ENCODE data around the gene CPHXL.
A peak's percentile ranks its signal among the peaks of the same experiment; 100 is the strongest.

The CPHXL gene

DNA sequence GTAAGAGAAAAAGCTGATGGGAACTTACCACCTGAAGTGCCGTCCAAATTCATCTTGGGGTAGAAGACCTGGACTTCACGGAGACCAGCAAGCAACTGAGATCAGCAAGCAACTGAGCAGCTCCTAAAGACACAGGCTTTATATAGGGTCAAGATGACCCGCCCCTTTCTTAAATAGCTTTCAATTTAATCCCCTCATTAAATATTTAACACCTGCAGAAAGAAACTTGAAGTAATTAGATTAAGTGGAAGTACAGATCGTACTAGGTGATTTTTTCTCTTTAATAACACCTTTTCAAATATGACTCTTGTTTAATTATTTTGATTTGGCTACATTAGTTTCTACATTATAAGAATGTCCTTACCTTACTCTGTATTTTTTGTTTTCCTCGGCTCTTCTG is at the start of gene CPHXL:
CPHXL (minus strand) TSS at position 101 of the 400 bp plus-strand sequence; CDS start at position 53, 48 bp downstream.
- DNase-seq, result no peak

GRCh38 chr16:75774197-75774596 is 47.9 kb upstream of the CPHXL start:
- DNase-seq, result no peak

DNA sequence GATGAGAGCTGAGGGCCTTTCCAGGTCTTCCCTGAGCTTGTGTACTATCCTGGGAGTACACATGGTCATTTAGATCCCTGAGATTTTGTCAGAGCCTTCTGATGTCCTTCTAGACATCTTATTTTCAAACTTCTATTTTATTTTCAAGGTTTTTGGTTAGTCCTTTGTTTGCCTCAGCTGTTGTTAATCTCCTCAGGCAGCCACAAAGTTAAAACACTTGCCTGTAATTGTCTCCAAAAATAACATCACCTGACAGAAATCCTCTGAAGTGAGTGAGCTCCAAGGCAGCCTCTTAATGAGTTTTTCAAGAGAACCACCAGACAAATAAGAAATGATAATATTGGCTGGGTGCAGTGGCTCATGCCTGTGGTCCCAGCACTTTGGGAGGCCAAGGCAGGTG is 43.8 kb upstream of the CPHXL start:
- DNase-seq, result no peak

- peak; percentile 49 for DNase-seq
Observed at GRCh38 chr16:75764154-75764768, 38.0 kb upstream of the CPHXL start.

DNA sequence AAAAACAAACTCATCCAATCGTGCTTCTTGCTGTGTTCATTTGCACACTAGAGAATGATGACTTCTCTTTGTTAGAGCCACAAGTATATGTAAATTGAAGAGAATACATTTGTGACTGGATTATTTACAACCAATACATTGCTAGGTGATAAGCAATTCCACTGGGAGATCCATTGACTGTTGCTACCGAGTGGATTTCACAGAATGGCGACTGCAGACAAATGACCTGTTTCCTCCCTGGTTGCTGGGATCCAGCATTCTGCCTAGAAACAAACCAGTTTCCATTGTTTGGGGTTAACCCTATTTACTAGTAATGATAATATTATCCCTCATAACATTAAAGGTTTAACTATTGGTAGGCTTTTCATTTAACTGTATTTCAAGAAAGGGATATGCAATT is 36.9 kb upstream of the CPHXL start:
- DNase-seq, result no peak

- no peak for DNase-seq
Observed at GRCh38 chr16:75762746-75763145, 36.5 kb upstream of the CPHXL start.

DNA sequence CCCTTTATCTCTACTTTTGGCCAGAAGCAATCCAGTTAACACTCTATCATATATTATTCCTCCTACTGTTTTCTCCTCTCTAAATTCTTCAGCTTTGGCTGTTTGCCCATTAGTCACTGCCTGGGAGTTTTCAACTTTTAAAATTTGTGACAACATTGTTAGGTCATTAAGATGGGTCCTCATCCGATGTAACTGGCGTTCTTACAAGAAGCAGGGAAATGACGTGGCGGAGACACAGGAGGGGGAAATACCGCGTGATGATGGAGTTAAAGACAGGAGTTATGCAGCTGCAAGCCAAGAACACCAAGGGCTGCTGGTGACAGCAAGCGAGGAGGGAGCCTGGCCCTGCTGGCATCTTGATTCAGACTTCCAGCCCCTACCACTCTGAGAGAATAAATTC is 34.8 kb upstream of the CPHXL start:
- no peak for DNase-seq

DNA sequence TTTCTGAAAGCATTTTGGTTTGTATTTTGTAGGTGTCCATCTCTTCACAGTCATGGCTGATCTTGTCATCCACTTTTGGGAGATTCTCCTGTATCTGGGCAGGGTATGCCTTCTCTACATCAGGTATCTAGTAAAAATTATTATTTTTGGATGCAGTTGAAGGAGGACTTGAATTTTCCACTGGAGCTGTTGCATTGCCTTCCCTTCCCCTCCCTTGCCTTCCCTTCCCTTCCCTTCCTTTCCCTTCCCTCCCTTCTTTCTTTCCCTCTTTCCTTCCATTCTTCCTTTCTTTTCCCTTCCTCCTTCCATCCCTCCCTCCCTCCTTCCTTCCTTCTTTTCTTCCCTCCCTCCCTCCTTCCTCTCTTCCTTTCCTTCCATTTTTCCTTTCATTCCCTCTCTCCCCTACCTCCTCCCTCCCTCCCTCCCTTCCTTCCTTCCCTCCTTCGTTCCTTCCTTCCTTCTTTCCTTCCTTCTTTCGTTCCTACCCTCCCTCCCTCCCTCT is 33.8 kb upstream of the CPHXL start:
- no peak for DNase-seq

- no peak for DNase-seq
Observed at GRCh38 chr16:75758215-75758614, 31.9 kb upstream of the CPHXL start.

DNA sequence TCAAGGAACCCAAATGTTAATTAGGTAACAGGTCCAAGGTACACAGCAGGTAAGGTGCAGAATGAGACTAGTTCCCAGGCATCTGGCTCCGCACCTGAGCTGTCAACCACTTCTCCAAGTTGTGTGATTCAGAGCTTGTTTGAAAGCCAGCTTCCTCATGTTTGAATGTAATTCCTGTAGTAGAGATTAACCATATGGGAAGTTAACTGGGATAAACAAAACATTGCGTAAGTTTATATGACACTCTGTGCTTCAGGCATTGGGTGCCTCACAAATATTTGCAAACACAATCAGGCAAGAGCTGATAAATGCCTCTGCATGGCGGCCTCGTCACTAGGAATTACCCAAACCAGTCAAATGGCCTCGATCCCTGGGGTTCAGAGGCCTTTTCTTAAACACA is 27.9 kb upstream of the CPHXL start:
- no peak for DNase-seq

GRCh38 chr16:75750528-75750927 is 24.2 kb upstream of the CPHXL start:
- DNase-seq, result no peak

DNA sequence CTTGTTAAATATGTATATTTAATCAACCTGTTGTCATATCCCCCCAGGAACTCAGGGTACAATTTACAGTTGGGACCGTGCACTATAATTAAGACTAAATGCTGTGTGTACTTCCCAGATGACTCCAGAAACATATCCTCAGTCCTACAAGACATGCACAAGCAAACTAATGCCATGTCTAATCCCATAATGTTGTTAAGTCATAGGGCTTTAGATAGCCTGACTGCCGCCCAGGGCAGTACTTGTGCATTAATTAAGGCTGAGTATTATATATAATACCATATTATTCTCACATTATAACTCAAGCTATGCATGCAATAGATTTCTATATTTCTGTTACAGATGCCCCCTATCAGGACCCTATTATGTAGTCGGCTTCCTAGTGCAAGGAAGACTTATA is 20.1 kb upstream of the CPHXL start:
- DNase-seq, result no peak

- no peak for DNase-seq
Observed at GRCh38 chr16:75745823-75746222, 19.5 kb upstream of the CPHXL start.

- DNase-seq, result no peak
Observed at GRCh38 chr16:75745242-75745641, 19.0 kb upstream of the CPHXL start.

DNA sequence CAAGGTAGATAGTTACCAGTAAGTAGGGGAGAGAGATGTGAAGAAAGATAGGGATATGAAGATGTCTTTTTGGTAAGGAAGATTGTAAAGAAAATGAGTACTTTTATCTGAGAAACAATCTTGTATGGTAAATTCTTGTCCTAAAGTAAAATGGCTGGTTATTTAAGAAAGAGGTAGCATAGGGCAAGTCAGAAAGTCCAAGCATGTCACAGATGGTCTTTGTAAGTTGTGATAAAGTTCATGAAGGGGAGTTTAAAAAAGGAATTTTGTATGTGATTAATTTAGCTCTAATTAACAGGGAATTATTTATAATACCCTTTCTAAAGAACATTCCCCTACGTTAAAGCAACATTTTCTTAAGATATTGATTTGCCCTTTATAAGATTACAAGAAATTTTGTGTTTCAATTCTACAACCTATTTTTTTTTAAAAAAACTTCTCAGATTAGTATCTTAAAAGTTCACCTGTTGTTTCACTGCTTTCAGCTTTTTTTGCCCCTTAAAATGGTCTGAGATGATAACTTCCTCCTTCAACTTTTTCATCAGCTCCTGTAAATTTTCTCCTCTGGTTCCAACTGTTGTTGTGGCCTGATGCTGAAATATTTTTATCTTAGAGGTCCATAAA is 16.2 kb upstream of the CPHXL start:
- no peak for DNase-seq

DNA sequence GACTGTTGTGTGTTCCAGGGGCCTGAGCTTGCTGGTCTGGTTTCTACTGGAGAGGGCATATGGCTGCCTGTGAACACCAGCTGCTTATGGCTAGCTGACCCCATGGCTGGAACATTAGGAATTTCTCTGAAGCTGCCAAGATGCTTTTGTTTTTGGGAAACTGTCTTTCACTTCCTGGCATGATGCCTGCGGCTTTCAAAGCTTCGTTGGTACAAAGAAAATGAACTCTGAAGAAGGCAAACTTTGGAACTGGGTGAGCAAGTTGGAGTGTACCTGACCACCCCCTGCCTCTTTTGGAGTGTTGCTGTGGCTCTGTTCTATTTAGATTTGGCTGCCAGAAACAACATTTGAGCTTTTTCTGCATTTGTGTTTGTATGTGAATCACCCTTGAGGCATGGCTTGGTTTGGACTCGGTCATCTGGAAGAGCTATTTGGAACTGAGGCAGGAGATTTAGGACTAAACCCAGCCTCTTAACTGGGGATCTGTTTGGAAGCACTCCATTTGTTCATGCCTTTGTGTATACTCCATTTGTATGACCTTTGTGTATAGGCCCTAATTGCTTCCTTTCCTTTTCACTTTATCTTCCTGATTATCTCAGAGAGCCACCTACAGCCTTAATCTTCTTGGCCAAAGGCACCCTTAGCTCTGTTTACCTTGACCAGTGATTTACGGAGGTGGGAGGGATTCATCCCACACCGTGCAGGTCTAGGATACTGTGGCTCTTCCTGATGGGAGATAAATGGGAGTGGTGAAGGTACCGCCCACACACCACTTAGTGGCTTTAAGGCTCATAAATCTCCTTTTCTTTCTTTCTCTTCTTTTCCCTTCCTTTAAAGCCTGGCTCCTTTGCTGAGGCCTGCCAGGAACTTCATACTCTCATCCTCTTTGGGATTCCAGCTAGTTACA is 7.3 kb upstream of the CPHXL start:
- DNase-seq, result peak; percentile 6

DNA sequence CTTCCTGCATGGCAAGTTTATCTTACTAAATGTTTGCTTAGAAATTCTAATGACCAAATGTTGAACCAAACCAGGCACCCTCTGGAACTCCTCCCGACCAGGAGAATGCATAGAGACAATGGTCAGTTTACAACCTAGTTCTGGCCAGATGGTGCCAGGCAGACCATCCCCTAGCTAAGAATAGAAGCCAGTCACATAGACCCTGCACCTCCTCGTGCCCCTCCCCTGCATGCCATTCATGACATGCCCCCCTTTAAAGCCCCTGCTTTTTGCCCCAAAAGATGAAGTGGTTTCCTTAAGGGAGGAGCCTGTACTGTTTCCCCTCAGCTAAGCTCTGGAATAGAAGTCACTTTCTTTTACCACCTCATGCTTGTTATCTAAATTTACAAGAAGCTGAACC is 6.6 kb upstream of the CPHXL start:
- DNase-seq, result no peak

- no peak for DNase-seq
Observed at GRCh38 chr16:75727221-75727620, 931 bp upstream of the CPHXL start.

DNA sequence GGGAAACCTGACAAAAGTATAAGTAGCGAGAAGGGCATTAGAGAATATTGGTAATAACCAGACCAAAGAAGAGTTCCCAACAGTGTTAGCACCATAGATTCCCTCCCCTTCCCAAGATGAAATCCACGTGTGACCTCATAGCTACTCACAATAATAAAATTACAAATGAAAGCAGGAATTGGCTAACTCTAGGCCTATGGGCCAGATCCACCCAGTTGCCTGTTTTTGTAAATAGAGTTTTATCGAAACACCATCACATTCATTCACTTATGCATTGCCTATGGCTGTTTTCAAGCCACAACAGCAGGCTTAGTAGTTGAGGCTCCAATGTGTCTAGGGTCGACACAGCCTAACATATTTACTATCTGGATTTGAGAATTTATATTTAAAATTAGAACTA is 7.8 kb downstream of the CPHXL start:
- DNase-seq, result no peak

DNA sequence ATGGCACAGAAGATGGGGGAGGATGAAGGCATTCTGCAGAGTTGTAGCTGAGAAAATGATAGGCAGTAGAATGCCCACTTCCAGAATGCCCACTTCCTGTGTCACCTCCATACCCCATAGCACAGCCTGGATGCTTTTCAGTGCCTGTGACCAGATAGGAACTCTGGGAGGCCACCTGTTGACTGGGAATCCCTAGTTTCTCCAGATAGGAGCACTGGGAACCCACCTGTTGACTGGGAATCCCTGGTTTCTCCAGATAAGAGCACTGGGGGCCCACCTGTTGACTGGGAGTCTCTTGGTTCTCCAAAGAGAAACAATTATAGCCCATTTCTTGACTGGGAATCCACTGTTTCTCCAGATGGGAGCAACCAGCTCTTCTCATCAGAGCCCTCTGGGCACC is 11.6 kb downstream of the CPHXL start:
- no peak for DNase-seq

GRCh38 chr16:75710344-75710743 is 15.9 kb downstream of the CPHXL start:
- DNase-seq, result no peak

GRCh38 chr16:75703306-75703705 is 23.0 kb downstream of the CPHXL start:
- DNase-seq, result peak; percentile 6

DNA sequence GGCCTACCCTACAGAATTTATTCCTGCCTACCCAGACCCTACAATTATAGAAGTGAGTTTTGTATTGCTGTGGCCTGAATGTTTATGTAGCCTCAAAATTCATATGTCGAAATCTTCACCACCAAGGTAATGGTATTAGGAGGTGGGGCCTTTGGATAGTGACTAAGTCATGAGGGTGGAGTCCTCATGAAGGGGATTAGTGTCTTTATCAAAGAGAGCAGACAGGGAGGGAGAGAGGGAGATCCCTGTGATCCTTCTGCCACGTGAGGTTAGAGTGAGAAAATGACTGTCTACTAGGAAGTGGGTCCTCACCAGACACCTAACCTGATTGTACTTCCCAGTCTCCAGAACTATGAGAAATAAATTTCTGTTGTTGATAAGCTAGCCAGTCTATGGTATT is 24.0 kb downstream of the CPHXL start:
- DNase-seq, result no peak

GRCh38 chr16:75701361-75701760 is 24.9 kb downstream of the CPHXL start, which contains the start of gene DUXB:
Gene DUXB (minus strand): TSS chr16:75701461. CDS start chr16:75701418, 43 bp downstream.
- no peak for DNase-seq

Measured in amniotic stem cell (primary cell).